ENCODE results near the gene TSEN2.
"Not testable (repeated sequence)": the region's sequence is repeated elsewhere in the genome, so short reads cannot be mapped to it uniquely, and the experiment has no call there.

The TSEN2 gene

GRCh38 chr3:12522721-12523120 is 38.4 kb downstream of the TSEN2 start:
- no peak overlapping the region for H3K27ac Mint-ChIP-seq
- DNase-seq (ENCODE audit: low spot score in 2 of 2) (no peak), ATAC-seq (no peak)
- H3K4me1 Mint-ChIP-seq: no peaks in the 10 kb centered on the region
- H3K36me3 Mint-ChIP-seq: peaks cover 23% of the 10 kb centered on the region
- H3K4me3 Mint-ChIP-seq: no peak overlapping the region
- no peaks in the 10 kb centered on the region for H3K9me3 Mint-ChIP-seq

DNA sequence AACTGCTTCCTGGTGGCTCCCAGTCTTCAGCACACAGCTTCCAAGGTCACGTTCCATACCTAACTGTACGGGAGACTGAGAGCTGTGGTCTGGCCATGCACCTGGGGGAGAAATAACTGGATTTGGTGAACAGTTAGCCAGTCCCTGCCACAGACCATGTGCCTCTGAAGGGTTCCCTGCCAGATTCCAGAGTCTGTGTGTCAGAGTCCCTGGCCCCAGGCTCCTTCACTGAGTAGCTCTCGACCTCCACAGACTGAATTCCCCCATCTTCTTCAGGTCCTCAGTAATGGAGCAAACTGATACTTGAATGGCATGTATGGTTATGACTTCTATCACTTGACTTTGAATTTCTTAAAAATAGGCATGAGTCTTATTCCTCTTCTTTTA is 43.5 kb downstream of the TSEN2 start:
- H3K9me3 Mint-ChIP-seq: no peaks in the 10 kb centered on the region
- no peaks in the 10 kb centered on the region for H3K4me1 Mint-ChIP-seq
- H3K4me3 Mint-ChIP-seq: no peak overlapping the region
- peaks cover 54% of the 10 kb centered on the region for H3K36me3 Mint-ChIP-seq
- ATAC-seq: no peak
- no peak for DNase-seq (ENCODE audit: low spot score in 2 of 2)
- H3K27ac Mint-ChIP-seq: no peak overlapping the region

DNA sequence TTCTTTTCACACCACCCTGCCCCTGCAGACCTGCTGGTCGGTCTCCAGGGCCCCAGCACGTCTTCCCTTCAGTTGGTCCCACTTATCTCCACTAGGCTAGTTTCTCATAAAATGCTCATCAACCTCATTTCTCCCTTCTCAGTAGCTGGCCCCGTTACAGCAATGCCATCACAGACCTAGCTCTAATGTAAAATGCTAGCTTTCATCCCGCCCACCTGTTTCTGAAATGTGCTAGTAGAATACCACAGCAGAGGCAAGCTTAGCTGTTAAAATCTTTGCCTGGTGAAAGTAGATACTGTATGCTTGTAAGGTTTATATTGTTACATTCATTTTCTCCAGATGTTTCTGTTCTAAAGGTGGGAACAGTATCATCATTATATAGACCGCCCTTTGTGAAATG is 47.9 kb downstream of the TSEN2 start:
- DNase-seq (ENCODE audit: low spot score in 2 of 2): no peak
- Mint-ChIP-seq H3K4me1 (no peaks in the 10 kb centered on the region), H3K36me3 (peaks cover 48% of the 10 kb centered on the region), H3K27ac (peak overlapping the region; percentile 7), H3K4me3 (no peak overlapping the region), H3K9me3 (no peaks in the 10 kb centered on the region)
- peak; percentile 16 for ATAC-seq

DNA sequence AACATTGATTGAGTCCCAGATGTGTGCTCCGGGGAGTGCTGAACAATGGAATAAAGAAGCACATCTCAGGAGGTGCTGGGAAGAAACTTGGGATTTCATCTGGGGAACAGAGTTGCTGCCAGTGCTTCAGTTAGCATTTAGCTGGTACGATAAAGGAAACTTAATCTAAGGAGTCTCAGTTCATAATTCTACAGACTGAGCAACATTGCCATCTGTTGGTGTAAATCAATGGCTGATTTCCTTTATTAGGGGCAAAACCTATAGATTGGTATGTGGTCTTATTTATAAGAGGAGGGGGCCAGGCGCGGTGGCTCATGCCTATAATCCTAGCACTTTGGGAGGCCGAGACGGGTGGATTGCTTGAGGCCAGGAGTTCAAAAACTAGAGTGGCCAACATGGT is 52.1 kb downstream of the TSEN2 start:
- no peaks in the 10 kb centered on the region for H3K9me3 Mint-ChIP-seq
- ATAC-seq: no peak
- H3K4me1 Mint-ChIP-seq: no peaks in the 10 kb centered on the region
- DNase-seq (ENCODE audit: low spot score in 2 of 2): no peak
- H3K36me3 Mint-ChIP-seq: peaks cover 25% of the 10 kb centered on the region
- H3K4me3 Mint-ChIP-seq: no peak overlapping the region
- peak overlapping the region; percentile 36 for H3K27ac Mint-ChIP-seq

- Mint-ChIP-seq H3K4me1 (no peaks in the 10 kb centered on the region), H3K27ac (no peak overlapping the region), H3K36me3 (peaks cover 7% of the 10 kb centered on the region), H3K4me3 (no peak overlapping the region), H3K9me3 (no peaks in the 10 kb centered on the region)
- ATAC-seq (no peak), DNase-seq (ENCODE audit: low spot score in 2 of 2) (no peak)
These were observed 57.3 kb downstream of the TSEN2 start for GRCh38 chr3:12541625-12542024.

DNA sequence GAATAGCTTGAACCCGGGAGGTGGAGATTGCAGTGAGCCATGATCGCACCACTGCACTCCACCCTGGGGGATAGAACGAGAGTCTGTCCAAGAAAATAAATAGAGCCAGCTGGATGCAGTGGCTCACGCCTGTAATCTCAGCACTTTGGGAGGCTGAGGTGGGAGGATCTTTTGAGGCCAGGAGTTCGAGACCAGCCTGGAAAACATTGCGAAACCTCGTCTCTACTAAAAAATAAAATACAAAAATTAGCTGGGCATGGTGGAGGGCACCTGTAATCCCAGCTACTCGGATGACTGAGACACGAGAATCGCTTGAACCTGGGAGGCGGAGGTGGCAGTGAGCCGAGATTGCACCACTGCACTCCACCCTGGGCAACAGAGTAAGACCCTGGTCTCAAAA is 59.2 kb downstream of the TSEN2 start:
- not testable (repeated sequence) for H3K4me1 Mint-ChIP-seq; H3K27ac Mint-ChIP-seq; H3K36me3 Mint-ChIP-seq; H3K4me3 Mint-ChIP-seq; DNase-seq (ENCODE audit: low spot score in 2 of 2); H3K9me3 Mint-ChIP-seq; ATAC-seq

DNA sequence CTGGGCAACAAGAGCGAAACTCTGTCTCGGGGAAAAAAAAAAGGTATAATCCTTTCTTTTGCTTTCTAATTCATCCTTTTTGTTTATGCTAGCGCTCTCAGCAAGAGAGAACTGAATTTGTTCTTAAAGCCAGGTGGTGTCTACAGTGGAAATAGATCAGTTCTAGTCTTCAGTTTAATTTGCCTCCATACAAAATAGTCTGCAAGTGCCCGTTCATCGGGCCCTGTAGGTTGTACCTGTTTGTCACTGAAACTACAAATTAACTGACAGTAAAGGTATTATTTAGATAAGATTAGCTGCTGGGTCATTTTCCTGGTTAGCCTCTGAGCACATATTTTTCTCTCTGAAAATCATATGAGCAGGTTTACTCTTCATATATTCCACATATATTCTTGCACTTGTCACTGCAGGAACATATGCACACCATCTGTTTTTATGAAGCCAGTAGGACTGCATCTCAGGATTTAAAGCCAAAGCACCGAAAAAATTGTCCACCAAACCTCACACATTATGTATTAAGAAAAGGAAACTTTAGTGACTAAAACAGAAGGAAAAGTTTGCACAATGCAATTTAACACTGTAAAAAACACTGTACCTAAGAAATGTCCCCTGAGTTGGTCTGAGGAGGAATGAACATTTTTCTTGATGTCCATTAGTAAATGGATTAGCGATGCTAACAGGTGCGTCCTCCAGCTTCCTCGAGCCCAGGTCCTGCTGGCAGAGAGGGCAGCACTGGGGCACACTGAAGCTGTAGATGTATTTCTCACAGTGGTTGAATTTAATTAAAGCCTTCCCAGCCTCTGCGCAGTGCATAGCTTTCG is 60.6 kb downstream of the TSEN2 start:
- H3K36me3 Mint-ChIP-seq: no peaks in the 10 kb centered on the region
- H3K9me3 Mint-ChIP-seq: no peaks in the 10 kb centered on the region
- no peak overlapping the region for H3K27ac Mint-ChIP-seq
- DNase-seq (ENCODE audit: low spot score in 2 of 2): no peak
- no peak for ATAC-seq
- H3K4me1 Mint-ChIP-seq: no peaks in the 10 kb centered on the region
- no peak overlapping the region for H3K4me3 Mint-ChIP-seq

- no peak within 1 kb of the TSS for H3K4me3 Mint-ChIP-seq
- no peak within 1 kb of the TSS for H3K27ac Mint-ChIP-seq
- no peaks in the 10 kb centered on the region for H3K4me1 Mint-ChIP-seq
- ATAC-seq (no peak), DNase-seq (ENCODE audit: low spot score in 2 of 2) (no peak)
- no peaks in the 10 kb centered on the region for H3K36me3 Mint-ChIP-seq
- H3K9me3 Mint-ChIP-seq: no peaks in the 10 kb centered on the region
These were observed 61.2 kb downstream of the TSEN2 start, which contains the start of gene MKRN2OS for GRCh38 chr3:12545473-12545791. Gene MKRN2OS (minus strand): TSS chr3:12545499. CDS start chr3:12545464, 35 bp downstream.

- no peak overlapping the region for H3K27ac Mint-ChIP-seq
- H3K4me3 Mint-ChIP-seq: no peak overlapping the region
- no peaks in the 10 kb centered on the region for H3K9me3 Mint-ChIP-seq
- H3K36me3 Mint-ChIP-seq: no peaks in the 10 kb centered on the region
- ATAC-seq (no peak), DNase-seq (ENCODE audit: low spot score in 2 of 2) (no peak)
- H3K4me1 Mint-ChIP-seq: no peaks in the 10 kb centered on the region
These were observed 65.9 kb downstream of the TSEN2 start for GRCh38 chr3:12549971-12550760.

DNA sequence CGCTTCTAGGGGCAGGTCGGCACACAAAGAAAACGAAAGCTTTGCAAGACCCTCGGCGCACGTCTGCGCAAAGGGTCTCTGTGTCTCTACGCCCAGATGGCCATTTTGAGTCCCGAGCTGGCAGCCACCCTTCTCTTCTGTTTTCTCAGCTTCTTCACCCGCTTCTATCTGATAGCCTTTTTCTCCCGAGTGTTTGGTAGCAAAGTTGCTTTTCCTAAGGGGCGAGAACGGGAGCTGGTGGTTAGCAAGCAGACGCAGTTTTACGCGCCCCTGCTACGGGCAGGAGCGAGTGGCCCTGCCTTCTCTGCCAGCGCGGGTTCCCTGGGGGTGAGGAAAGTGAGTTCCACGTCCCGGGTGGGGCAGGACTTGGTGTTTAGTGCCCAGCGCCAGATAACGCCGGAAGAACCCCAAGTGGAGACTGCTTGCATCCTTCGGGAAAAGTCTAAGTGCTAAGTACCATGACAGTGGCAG is 69.7 kb downstream of the TSEN2 start:
- peaks cover 4% of the 10 kb centered on the region for H3K36me3 Mint-ChIP-seq
- DNase-seq (ENCODE audit: low spot score in 2 of 2): peak in 1 of 2 donors; percentile 63
- no peak for ATAC-seq
- no peak overlapping the region for H3K27ac Mint-ChIP-seq
- H3K9me3 Mint-ChIP-seq: no peaks in the 10 kb centered on the region
- H3K4me1 Mint-ChIP-seq: peaks cover 22% of the 10 kb centered on the region
- H3K4me3 Mint-ChIP-seq: peak overlapping the region; percentile 86

DNA sequence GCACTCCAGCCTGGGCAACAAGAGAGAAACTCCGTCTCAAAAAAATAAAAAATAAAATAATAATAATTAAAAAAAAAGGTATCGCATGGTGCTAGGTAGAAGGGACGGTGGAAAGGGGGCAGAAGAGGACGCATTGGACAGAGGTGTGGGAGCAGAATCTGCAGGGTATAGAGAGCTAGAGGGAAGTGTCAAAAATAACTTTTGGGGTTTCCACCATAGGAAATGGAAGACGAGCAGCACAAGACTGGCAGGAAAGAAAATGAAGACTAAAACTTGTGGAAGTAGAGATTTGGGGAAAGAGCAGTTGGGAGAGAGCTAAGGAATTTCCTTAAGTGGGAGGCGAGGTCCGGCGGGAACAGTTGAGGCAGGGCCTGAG is 72.0 kb downstream of the TSEN2 start:
- DNase-seq (ENCODE audit: low spot score in 2 of 2): no peak
- Mint-ChIP-seq H3K4me1 (peaks cover 45% of the 10 kb centered on the region), H3K27ac (peak overlapping the region; percentile 90), H3K4me3 (peak overlapping the region; percentile 86), H3K9me3 (no peaks in the 10 kb centered on the region), H3K36me3 (peaks cover 4% of the 10 kb centered on the region)
- no peak for ATAC-seq

- Mint-ChIP-seq H3K4me1 (peaks cover 50% of the 10 kb centered on the region), H3K9me3 (no peaks in the 10 kb centered on the region), H3K27ac (peak within 1 kb of the TSS; percentile 90), H3K36me3 (peaks cover 4% of the 10 kb centered on the region), H3K4me3 (peak within 1 kb of the TSS; percentile 86)
- DNase-seq (ENCODE audit: low spot score in 2 of 2) (peak; percentile 88 to 94), ATAC-seq (peak; percentile 95)
These were observed 72.6 kb downstream of the TSEN2 start, which contains the start of gene MKRN2 for GRCh38 chr3:12556690-12557472. Gene MKRN2 (plus strand): TSS chr3:12557087. CDS start chr3:12557151, 64 bp downstream.

GRCh38 chr3:12557473-12558100 is 73.3 kb downstream of the TSEN2 start:
- no peak for ATAC-seq
- no peak for DNase-seq (ENCODE audit: low spot score in 2 of 2)
- peak overlapping the region; percentile 86 for H3K4me3 Mint-ChIP-seq
- no peaks in the 10 kb centered on the region for H3K9me3 Mint-ChIP-seq
- H3K36me3 Mint-ChIP-seq: peaks cover 4% of the 10 kb centered on the region
- peaks cover 52% of the 10 kb centered on the region for H3K4me1 Mint-ChIP-seq
- peak overlapping the region; percentile 90 for H3K27ac Mint-ChIP-seq

DNA sequence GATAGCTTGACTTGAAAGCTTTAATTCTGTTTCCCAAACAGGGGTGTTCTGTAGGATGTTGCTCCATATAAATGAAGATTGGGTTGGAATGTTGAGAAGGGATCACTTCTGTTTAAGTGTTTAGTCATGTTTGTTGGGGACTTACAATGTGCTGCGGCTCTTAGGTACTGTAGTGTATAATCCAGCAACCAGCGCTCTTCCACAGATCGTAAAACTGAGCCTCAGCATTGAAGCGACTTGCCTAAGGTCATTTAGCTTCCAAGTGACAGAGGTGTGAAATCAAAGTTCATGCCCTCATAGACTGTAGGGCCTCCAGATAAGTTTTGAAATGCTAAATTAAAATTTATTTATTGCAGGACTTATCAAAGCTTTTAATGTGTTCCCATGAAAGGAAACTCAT is 74.4 kb downstream of the TSEN2 start:
- H3K4me1 Mint-ChIP-seq: peaks cover 52% of the 10 kb centered on the region
- ATAC-seq (no peak), DNase-seq (ENCODE audit: low spot score in 2 of 2) (no peak)
- H3K27ac Mint-ChIP-seq: no peak overlapping the region
- H3K9me3 Mint-ChIP-seq: no peaks in the 10 kb centered on the region
- H3K4me3 Mint-ChIP-seq: peak overlapping the region; percentile 86
- H3K36me3 Mint-ChIP-seq: peaks cover 4% of the 10 kb centered on the region

DNA sequence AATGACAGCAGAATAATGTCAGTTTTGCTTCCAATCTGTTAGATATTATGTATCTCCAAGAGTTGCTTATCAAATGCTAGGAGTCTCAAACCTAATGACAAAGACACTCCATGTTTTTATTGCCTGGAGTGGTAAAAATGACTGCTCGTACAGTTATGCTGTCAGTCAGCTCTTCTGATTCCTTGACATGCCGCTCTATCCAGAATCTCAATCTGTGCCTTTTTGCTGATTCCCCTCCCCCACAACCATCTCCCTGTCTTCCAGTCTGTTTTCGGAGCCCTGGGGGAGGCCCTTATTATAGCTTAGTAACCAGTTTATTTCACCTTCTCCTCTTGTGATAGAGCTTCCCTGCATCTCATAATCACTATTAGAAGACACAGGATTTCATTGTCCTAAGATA is 75.2 kb downstream of the TSEN2 start:
- H3K27ac Mint-ChIP-seq: peak overlapping the region; percentile 18
- DNase-seq (ENCODE audit: low spot score in 2 of 2) (no peak), ATAC-seq (no peak)
- H3K36me3 Mint-ChIP-seq: peaks cover 4% of the 10 kb centered on the region
- no peaks in the 10 kb centered on the region for H3K9me3 Mint-ChIP-seq
- H3K4me1 Mint-ChIP-seq: peaks cover 54% of the 10 kb centered on the region
- no peak overlapping the region for H3K4me3 Mint-ChIP-seq
